Loucy (cell line): ENCODE results near the gene SLC9A8.

ENCODE experiments used
- H2AFZ ChIP-seq: fragments of 200-600 bp; sonication (generic); 2 replicates; pipeline ENCODE4 v1.6.0; 2016; ENCODE audit warnings: antibody characterized with exemption, mild to moderate bottlenecking, low read length, moderate library complexity
- H3F3A ChIP-seq: fragments of 200-600 bp; 2 replicates; pipeline ENCODE4 v1.6.0; 2016; ENCODE audit warnings: antibody characterized with exemption, low read depth, mild to moderate bottlenecking
- H3K27me3 ChIP-seq: fragments of 200-600 bp; sonication (generic); 2 replicates; pipeline ENCODE4 v1.6.1; 2014; ENCODE audit warnings: low read length, mild to moderate bottlenecking; ENCODE audit not compliant: insufficient read depth, poor library complexity, severe bottlenecking
- H3K36me3 ChIP-seq: fragments of 200-600 bp; sonication (generic); 2 replicates; pipeline ENCODE4 v1.6.1; 2016; ENCODE audit warnings: low read length; ENCODE audit not compliant: insufficient read depth
- H3K4me1 ChIP-seq: fragments of 200-600 bp; sonication (generic); 2 replicates; pipeline ENCODE4 v1.5.1; 2014; ENCODE audit warnings: low read length, mild to moderate bottlenecking; ENCODE audit not compliant: insufficient read depth, poor library complexity, severe bottlenecking
- H3K4me2 ChIP-seq: fragments of 200-600 bp; sonication (generic); 2 replicates; pipeline ENCODE4 v1.6.0; 2014; ENCODE audit warnings: antibody characterized with exemption, low read length, low read depth, mild to moderate bottlenecking; ENCODE audit not compliant: poor library complexity, severe bottlenecking
- H3K4me3 ChIP-seq: fragments of 200-600 bp; sonication (generic); 2 replicates; pipeline ENCODE4 v1.5.1; 2014; ENCODE audit warnings: low read length, mild to moderate bottlenecking, mixed read lengths; ENCODE audit not compliant: poor library complexity, severe bottlenecking
- H3K79me2 ChIP-seq: fragments of 200-600 bp; sonication (generic); 2 replicates; pipeline ENCODE4 v1.6.1; 2014; ENCODE audit warnings: low read length; ENCODE audit not compliant: insufficient read depth
- H3K9ac ChIP-seq: fragments of 200-600 bp; sonication (generic); 2 replicates; pipeline ENCODE4 v1.6.0; 2014; ENCODE audit warnings: mild to moderate bottlenecking, low read depth, low read length, moderate library complexity; ENCODE audit not compliant: poor library complexity, severe bottlenecking
- H3K9me2 ChIP-seq: fragments of 200-600 bp; sonication (generic); replicated peaks from 2 replicates; pipeline ENCODE4 v1.6.1; 2016; ENCODE audit warnings: low read depth, low read length, mixed read lengths
- H3K9me3 ChIP-seq: fragments of 200-600 bp; sonication (generic); 2 replicates; pipeline ENCODE4 v1.6.1; 2014; ENCODE audit warnings: mild to moderate bottlenecking, antibody characterized with exemption, low read length, low read depth; ENCODE audit not compliant: insufficient read depth
- H4K20me1 ChIP-seq: fragments of 200-600 bp; sonication (generic); 2 replicates; pipeline ENCODE4 v1.6.0; 2014; ENCODE audit warnings: antibody characterized with exemption, low read length, mild to moderate bottlenecking; ENCODE audit not compliant: insufficient read depth, poor library complexity, severe bottlenecking
- CTCF ChIP-seq: fragments of 200-600 bp; sonication (generic); conservative IDR thresholded peaks from 2 replicates; pipeline ENCODE4 v1.5.1; 2014; ENCODE audit warnings: mild to moderate bottlenecking, antibody characterized with exemption, low read length
- EZH2phosphoT487 ChIP-seq: fragments of 200-600 bp; IDR thresholded peaks from 2 replicates; pipeline ENCODE4 v1.6.1; 2018; ENCODE audit warnings: antibody characterized with exemption, mild to moderate bottlenecking, moderate library complexity, borderline replicate concordance

Gene SLC9A8

GRCh38 chr20:49937027-49937929, 124.7 kb downstream of the SLC9A8 start:
- Histone ChIP-seq H3F3A (no peaks in the 10 kb centered on the region), H3K27me3 (no peaks in the 10 kb centered on the region), H4K20me1 (peaks cover 53% of the 10 kb centered on the region), H3K36me3 (peaks cover 14% of the 10 kb centered on the region; the same call in 1 of the 2 replicates), H3K9me2 (no peaks in the 10 kb centered on the region), H3K4me1 (peaks cover 55% of the 10 kb centered on the region), H3K4me3 (peak overlapping the region; percentile 87), H3K9me3 (no peaks in the 10 kb centered on the region), H3K4me2 (peak overlapping the region; percentile 91), H3K9ac (peak overlapping the region; percentile 90), H2AFZ (0 out of 2 replicates have a peak overlapping the region, but pooled peaks have one; percentile 80), H3K79me2 (peaks cover 68% of the 10 kb centered on the region)
- TF ChIP-seq CTCF (no peak), EZH2phosphoT487 (no peak)

GRCh38 chr20:49938173-49939163, 125.8 kb downstream of the SLC9A8 start:
- Histone ChIP-seq H3K9ac (peak overlapping the region; percentile 90), H4K20me1 (peaks cover 55% of the 10 kb centered on the region), H3K79me2 (peaks cover 79% of the 10 kb centered on the region), H3K9me3 (no peaks in the 10 kb centered on the region), H3K4me1 (peaks cover 60% of the 10 kb centered on the region), H3F3A (no peaks in the 10 kb centered on the region), H3K4me2 (peak overlapping the region; percentile 91), H3K27me3 (no peaks in the 10 kb centered on the region), H3K9me2 (no peaks in the 10 kb centered on the region), H3K4me3 (peak overlapping the region; percentile 87), H2AFZ (no peak overlapping the region), H3K36me3 (peaks cover 14% of the 10 kb centered on the region; the same call in 1 of the 2 replicates)
- TF ChIP-seq CTCF (no peak), EZH2phosphoT487 (no peak)

- H3K4me1 ChIP-seq, result peaks cover 52% of the 10 kb centered on the region
- peaks cover 36% of the 10 kb centered on the region; the same call in 1 of the 2 replicates for H3K36me3 ChIP-seq
- peaks cover 84% of the 10 kb centered on the region for H3K79me2 ChIP-seq
- H3K4me2 ChIP-seq, result peak overlapping the region; percentile 43
- peak overlapping the region; percentile 5 for H3K4me3 ChIP-seq
- no peaks in the 10 kb centered on the region for H3K9me2 ChIP-seq
- no peaks in the 10 kb centered on the region for H3K27me3 ChIP-seq
- H3F3A ChIP-seq, result no peaks in the 10 kb centered on the region
- no peak overlapping the region for H2AFZ ChIP-seq
- peaks cover 59% of the 10 kb centered on the region for H4K20me1 ChIP-seq
- no peaks in the 10 kb centered on the region for H3K9me3 ChIP-seq
- no peak overlapping the region for H3K9ac ChIP-seq
- TF ChIP-seq CTCF, result no peak
- no peak for TF ChIP-seq EZH2phosphoT487
These were observed 128.8 kb downstream of the SLC9A8 start for GRCh38 chr20:49941456-49941855.
